OCI-LY1 (cell line): Measurements from ENCODE around the gene SHLD1.

Experiments used
- CTCF ChIP-seq: fragments of 200-600 bp; sonication (generic), shearing (Covaris generic); IDR thresholded peaks from 2 replicates; pipeline ENCODE4 v1.5.1; 2017; ENCODE audit warnings: mild to moderate bottlenecking, antibody characterized with exemption, low read length, moderate library complexity, mixed read lengths
- EZH2 ChIP-seq: fragments of 200-600 bp; sonication (generic), shearing (Covaris generic); IDR thresholded peaks from 2 replicates; pipeline ENCODE4 v1.8.0; 2017; ENCODE audit warnings: borderline replicate concordance, mixed run types, mild to moderate bottlenecking, antibody characterized with exemption, low read length, moderate library complexity, mixed read lengths

- TF ChIP-seq EZH2 = no peak
- TF ChIP-seq CTCF = no peak
Measured at GRCh38 chr20:5844063-5844681, 94.0 kb downstream of the SHLD1 start.
